GM19372 (cell line): ENCODE results near the gene TLE2.
"Not testable (repeated sequence)": the region's sequence is repeated elsewhere in the genome, so short reads cannot be mapped to it uniquely, and the experiment has no call there.

Source experiments
- ATAC-seq: cut with Tn5 transposase; IDR thresholded peaks from one replicate; pipeline ENCODE4 v1.9.1; 2021; ENCODE audit warnings: mild to moderate bottlenecking, low read depth, moderate library complexity; ENCODE audit not compliant: unreplicated experiment

TLE2 gene

GRCh38 chr19:3015126-3016057 lies 13.7 kb downstream of the TLE2 start:
- no peak for ATAC-seq

GRCh38 chr19:3014135-3014534 lies 14.9 kb downstream of the TLE2 start:
- ATAC-seq, result no peak

- no peak for ATAC-seq
Observed at GRCh38 chr19:3013263-3013725, 15.8 kb downstream of the TLE2 start.

GRCh38 chr19:3012621-3013262 lies 16.3 kb downstream of the TLE2 start:
- ATAC-seq, result no peak

- not testable (repeated sequence) for ATAC-seq
Observed at GRCh38 chr19:3012059-3012458, 17.0 kb downstream of the TLE2 start.

- no peak for ATAC-seq
Observed at GRCh38 chr19:3010871-3011270, 18.2 kb downstream of the TLE2 start.

- ATAC-seq, result no peak
Observed at GRCh38 chr19:3008994-3009393, 20.1 kb downstream of the TLE2 start.

GRCh38 chr19:3007975-3008374 lies 21.1 kb downstream of the TLE2 start:
- no peak for ATAC-seq

GRCh38 chr19:3006075-3006767 lies 22.9 kb downstream of the TLE2 start:
- ATAC-seq, result no peak

GRCh38 chr19:3005345-3005744 lies 23.7 kb downstream of the TLE2 start:
- ATAC-seq, result no peak

- no peak for ATAC-seq
Observed at GRCh38 chr19:3004522-3004921, 24.6 kb downstream of the TLE2 start.

- no peak for ATAC-seq
Observed at GRCh38 chr19:3003046-3003445, 26.0 kb downstream of the TLE2 start.

- no peak for ATAC-seq
Observed at GRCh38 chr19:3001235-3001800, 27.8 kb downstream of the TLE2 start.

- ATAC-seq, result no peak
Observed at GRCh38 chr19:2998642-2999041, 30.4 kb downstream of the TLE2 start.

- ATAC-seq, result no peak
Observed at GRCh38 chr19:2997720-2998119, 31.4 kb downstream of the TLE2 start.

GRCh38 chr19:2994588-2995131 lies 34.4 kb downstream of the TLE2 start:
- no peak for ATAC-seq

- no peak for ATAC-seq
Observed at GRCh38 chr19:2993579-2993978, 35.5 kb downstream of the TLE2 start.

GRCh38 chr19:2992958-2993357 lies 36.1 kb downstream of the TLE2 start:
- ATAC-seq, result no peak

GRCh38 chr19:2992333-2992732 lies 36.7 kb downstream of the TLE2 start:
- ATAC-seq, result not testable (repeated sequence)

GRCh38 chr19:2989236-2989946 lies 39.7 kb downstream of the TLE2 start:
- no peak for ATAC-seq
